Measurements from ENCODE around the gene ARHGAP44.
A peak's percentile ranks its signal among the peaks of the same experiment; 100 is the strongest.

The ARHGAP44 gene

GRCh38 chr17:12744298-12744697 is 45.0 kb upstream of the ARHGAP44 start:
- peaks cover 2% of the 10 kb centered on the region; the same call in 1 of the 2 replicates for H3K4me1 ChIP-seq (ENCODE audit: control insufficient read depth, insufficient read depth, low read length)
- H3K36me3 ChIP-seq (ENCODE audit: control insufficient read depth in 2 of 2, insufficient read depth in 1 of 2, low read length in 2 of 2) = no peaks in the 10 kb centered on the region
- POLR2A ChIA-PET = no interaction called here
- H3K9me3 ChIP-seq (ENCODE audit: control insufficient read depth, insufficient read depth, low read depth, low read length) = no peaks in the 10 kb centered on the region
- TF ChIP-seq ZNF112 (tag by site-specific recombination; IDR thresholded peaks at IDR 0.05) (no peak), ZNF239 (tag by site-specific recombination; IDR thresholded peaks at IDR 0.05) (0 out of 2 replicates have a peak, but pooled peaks have one; percentile 42)
- H3K27ac ChIP-seq (ENCODE audit: extremely low read depth, low read depth, low read length) = no peak overlapping the region
- CTCF ChIA-PET = interaction anchor here (0.6 to 3.0 kb wide), 7 partner anchors 68 to 308 kb away, joined by 3 to 13 read pairs (median 3); no protein-coding TSS in a partner anchor
- H3K4me3 ChIP-seq (ENCODE audit: low read depth, low read length) = no peak overlapping the region

DNA sequence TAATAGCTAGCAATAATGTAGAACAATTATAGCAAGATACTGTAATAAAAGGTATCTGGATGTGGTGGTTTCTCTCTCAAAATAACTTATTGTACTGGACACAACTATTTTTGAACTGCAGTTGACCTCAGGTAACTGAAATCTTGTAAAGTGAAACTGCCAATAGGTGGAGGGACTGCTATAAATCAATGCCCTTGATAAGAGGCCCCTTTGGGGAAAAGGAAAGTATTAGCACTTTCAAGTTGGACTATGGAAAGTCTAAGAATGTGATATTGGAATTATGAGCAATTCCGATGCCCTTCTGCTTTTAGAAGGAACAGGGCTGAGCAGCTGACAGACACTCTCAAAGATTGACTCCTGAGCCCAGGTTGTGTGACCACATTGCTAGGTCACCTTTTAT is 44.5 kb upstream of the ARHGAP44 start:
- ChIA-PET CTCF (interaction anchor here (0.6 to 3.0 kb wide), 4 partner anchors 71 to 349 kb away, joined by 3 to 10 read pairs (median 3); no protein-coding TSS in a partner anchor), POLR2A (no interaction called here)
- Histone ChIP-seq H3K4me3 (ENCODE audit: low read depth, low read length) (no peak overlapping the region), H3K36me3 (ENCODE audit: control insufficient read depth in 2 of 2, insufficient read depth in 1 of 2, low read length in 2 of 2) (no peaks in the 10 kb centered on the region), H3K27ac (ENCODE audit: extremely low read depth, low read depth, low read length) (no peak overlapping the region), H3K4me1 (ENCODE audit: control insufficient read depth, insufficient read depth, low read length) (peaks cover 2% of the 10 kb centered on the region; the same call in 1 of the 2 replicates), H3K9me3 (ENCODE audit: control insufficient read depth, insufficient read depth, low read depth, low read length) (no peaks in the 10 kb centered on the region)
- TF ChIP-seq ZNF76 (tag by site-specific recombination; IDR thresholded peaks at IDR 0.05; ENCODE audit: borderline replicate concordance, low read depth) (no peak), ZNF521 (tag by site-specific recombination; IDR thresholded peaks at IDR 0.05) (no peak), ZFP41 (tag by site-specific recombination; IDR thresholded peaks at IDR 0.05; ENCODE audit: borderline replicate concordance) (no peak), SP3 (tag by site-specific recombination; IDR thresholded peaks at IDR 0.05) (no peak), GFI1B (tag by site-specific recombination; IDR thresholded peaks at IDR 0.05) (no peak)

DNA sequence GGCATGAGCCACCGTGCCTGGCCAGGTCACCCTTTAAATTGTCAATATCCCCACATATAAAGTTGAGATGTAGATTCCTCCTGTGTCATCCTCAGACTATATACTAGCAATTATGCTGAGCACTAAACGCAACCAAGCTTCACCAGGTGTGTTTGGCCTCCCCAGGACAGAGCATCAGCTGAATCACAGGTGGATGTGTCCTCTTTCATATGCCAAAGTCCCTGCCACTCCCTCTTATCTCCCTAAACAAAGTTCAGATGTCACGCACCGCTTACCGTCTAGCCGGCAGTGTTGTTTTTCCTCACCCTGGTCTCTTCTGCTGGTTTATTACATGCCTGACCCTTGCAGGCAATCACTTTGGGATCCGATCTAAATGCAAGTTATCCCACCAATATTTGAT is 43.8 kb upstream of the ARHGAP44 start:
- Histone ChIP-seq H3K9me3 (ENCODE audit: control insufficient read depth, insufficient read depth, low read depth, low read length) (no peaks in the 10 kb centered on the region), H3K36me3 (ENCODE audit: control insufficient read depth in 2 of 2, insufficient read depth in 1 of 2, low read length in 2 of 2) (no peaks in the 10 kb centered on the region), H3K4me1 (ENCODE audit: control insufficient read depth, insufficient read depth, low read length) (peaks cover 2% of the 10 kb centered on the region; the same call in 1 of the 2 replicates), H3K4me3 (ENCODE audit: low read depth, low read length) (no peak overlapping the region), H3K27ac (ENCODE audit: extremely low read depth, low read depth, low read length) (no peak overlapping the region)
- no peak for TF ChIP-seq ZNF621 (tag by site-specific recombination; IDR thresholded peaks at IDR 0.05)
- TF ChIP-seq, protein P1, sequence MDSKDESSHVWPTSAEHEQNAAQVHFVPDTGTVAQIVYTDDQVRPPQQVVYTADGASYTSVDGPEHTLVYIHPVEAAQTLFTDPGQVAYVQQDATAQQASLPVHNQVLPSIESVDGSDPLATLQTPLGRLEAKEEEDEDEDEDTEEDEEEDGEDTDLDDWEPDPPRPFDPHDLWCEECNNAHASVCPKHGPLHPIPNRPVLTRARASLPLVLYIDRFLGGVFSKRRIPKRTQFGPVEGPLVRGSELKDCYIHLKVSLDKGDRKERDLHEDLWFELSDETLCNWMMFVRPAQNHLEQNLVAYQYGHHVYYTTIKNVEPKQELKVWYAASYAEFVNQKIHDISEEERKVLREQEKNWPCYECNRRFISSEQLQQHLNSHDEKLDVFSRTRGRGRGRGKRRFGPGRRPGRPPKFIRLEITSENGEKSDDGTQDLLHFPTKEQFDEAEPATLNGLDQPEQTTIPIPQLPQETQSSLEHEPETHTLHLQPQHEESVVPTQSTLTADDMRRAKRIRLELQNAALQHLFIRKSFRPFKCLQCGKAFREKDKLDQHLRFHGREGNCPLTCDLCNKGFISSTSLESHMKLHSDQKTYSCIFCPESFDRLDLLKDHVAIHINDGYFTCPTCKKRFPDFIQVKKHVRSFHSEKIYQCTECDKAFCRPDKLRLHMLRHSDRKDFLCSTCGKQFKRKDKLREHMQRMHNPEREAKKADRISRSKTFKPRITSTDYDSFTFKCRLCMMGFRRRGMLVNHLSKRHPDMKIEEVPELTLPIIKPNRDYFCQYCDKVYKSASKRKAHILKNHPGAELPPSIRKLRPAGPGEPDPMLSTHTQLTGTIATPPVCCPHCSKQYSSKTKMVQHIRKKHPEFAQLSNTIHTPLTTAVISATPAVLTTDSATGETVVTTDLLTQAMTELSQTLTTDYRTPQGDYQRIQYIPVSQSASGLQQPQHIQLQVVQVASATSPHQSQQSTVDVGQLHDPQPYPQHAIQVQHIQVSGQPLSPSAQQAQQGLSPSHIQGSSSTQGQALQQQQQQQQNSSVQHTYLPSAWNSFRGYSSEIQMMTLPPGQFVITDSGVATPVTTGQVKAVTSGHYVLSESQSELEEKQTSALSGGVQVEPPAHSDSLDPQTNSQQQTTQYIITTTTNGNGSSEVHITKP (tag by site-specific recombination; IDR thresholded peaks at IDR 0.05) = no peak
- TF ChIP-seq ZNF2 (tag by site-specific recombination; IDR thresholded peaks at IDR 0.05) = no peak
- no peak for TF ChIP-seq BCL6B (tag by site-specific recombination; IDR thresholded peaks at IDR 0.05)
- TF ChIP-seq ZNF561 (tag by site-specific recombination; IDR thresholded peaks at IDR 0.05; ENCODE audit: borderline replicate concordance) = no peak
- TF ChIP-seq ZNF660 (tag by site-specific recombination; IDR thresholded peaks at IDR 0.05) = no peak
- TF ChIP-seq ZNF169 (tag by site-specific recombination; IDR thresholded peaks at IDR 0.05) = no peak
- no peak for TF ChIP-seq ZNF391 (tag by site-specific recombination; IDR thresholded peaks at IDR 0.05; ENCODE audit: borderline replicate concordance, low read depth)
- TF ChIP-seq GFI1B (tag by site-specific recombination; IDR thresholded peaks at IDR 0.05) = no peak
- no peak for TF ChIP-seq ZNF510 (tag by site-specific recombination; IDR thresholded peaks at IDR 0.05; ENCODE audit: insufficient replicate concordance)
- TF ChIP-seq, protein P2, sequence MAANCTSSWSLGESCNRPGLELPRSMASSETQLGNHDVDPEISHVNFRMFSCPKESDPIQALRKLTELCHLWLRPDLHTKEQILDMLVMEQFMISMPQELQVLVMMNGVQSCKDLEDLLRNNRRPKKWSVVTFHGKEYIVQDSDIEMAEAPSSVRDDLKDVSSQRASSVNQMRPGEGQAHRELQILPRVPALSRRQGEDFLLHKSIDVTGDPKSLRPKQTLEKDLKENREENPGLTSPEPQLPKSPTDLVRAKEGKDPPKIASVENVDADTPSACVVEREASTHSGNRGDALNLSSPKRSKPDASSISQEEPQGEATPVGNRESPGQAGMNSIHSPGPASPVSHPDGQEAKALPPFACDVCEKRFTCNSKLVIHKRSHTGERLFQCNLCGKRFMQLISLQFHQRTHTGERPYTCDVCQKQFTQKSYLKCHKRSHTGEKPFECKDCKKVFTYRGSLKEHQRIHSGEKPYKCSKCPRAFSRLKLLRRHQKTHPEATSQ (tag by site-specific recombination; IDR thresholded peaks at IDR 0.05) = no peak
- TF ChIP-seq ZNF175 (tag by site-specific recombination; IDR thresholded peaks at IDR 0.05) = no peak
- no peak for TF ChIP-seq ZNF423 (tag by site-specific recombination; IDR thresholded peaks at IDR 0.05)
- ChIA-PET CTCF (no interaction called here), POLR2A (no interaction called here)

Measured in HEK293 (cell line).